Medulla oblongata (tissue), 1 donor: ENCODE measurements around the gene DSG4.
"Not testable (repeated sequence)": the region's sequence is repeated elsewhere in the genome, so short reads cannot be mapped to it uniquely, and the experiment has no call there.

Source experiments
- DNase-seq: peaks from one replicate; pipeline ENCODE4 v3.0.0-alpha.2; 2015; ENCODE audit errors: extremely low spot score

DSG4 gene

GRCh38 chr18:31376477-31376876 is at the start of gene DSG4:
Gene DSG4 (plus strand): TSS chr18:31376777. CDS start chr18:31376912, 135 bp downstream.
- DNase-seq, result no peak

GRCh38 chr18:31329787-31330438 is 46.7 kb upstream of the DSG4 start:
- no peak for DNase-seq

- DNase-seq, result no peak
These were observed 33.1 kb upstream of the DSG4 start for GRCh38 chr18:31343454-31343853.

GRCh38 chr18:31353336-31353735 is 23.2 kb upstream of the DSG4 start:
- not testable (repeated sequence) for DNase-seq

- DNase-seq, result no peak
These were observed 21.6 kb upstream of the DSG4 start for GRCh38 chr18:31354990-31355389.

- DNase-seq, result no peak
These were observed 20.6 kb upstream of the DSG4 start for GRCh38 chr18:31356025-31356424.

- no peak for DNase-seq
These were observed 12.4 kb upstream of the DSG4 start for GRCh38 chr18:31364190-31364589.

GRCh38 chr18:31369478-31369877 is 7.1 kb upstream of the DSG4 start:
- DNase-seq, result no peak

- no peak for DNase-seq
These were observed 4.6 kb upstream of the DSG4 start for GRCh38 chr18:31371989-31372388.

GRCh38 chr18:31373641-31374040 is 2.9 kb upstream of the DSG4 start:
- DNase-seq, result no peak

- no peak for DNase-seq
These were observed 4.3 kb downstream of the DSG4 start for GRCh38 chr18:31380912-31381311.

- DNase-seq, result no peak
These were observed 5.5 kb downstream of the DSG4 start for GRCh38 chr18:31382107-31382506.

- no peak for DNase-seq
These were observed 10.2 kb downstream of the DSG4 start for GRCh38 chr18:31386741-31387140.

- no peak for DNase-seq
These were observed 16.7 kb downstream of the DSG4 start for GRCh38 chr18:31393286-31393685.

- DNase-seq, result no peak
These were observed 20.4 kb downstream of the DSG4 start for GRCh38 chr18:31396796-31397612.

- DNase-seq, result no peak
These were observed 21.6 kb downstream of the DSG4 start for GRCh38 chr18:31398191-31398590.

GRCh38 chr18:31399306-31400032 is 22.9 kb downstream of the DSG4 start:
- DNase-seq, result no peak

- DNase-seq, result no peak
These were observed 24.8 kb downstream of the DSG4 start for GRCh38 chr18:31401156-31402025.

- DNase-seq, result no peak
These were observed 25.4 kb downstream of the DSG4 start for GRCh38 chr18:31402026-31402373.

GRCh38 chr18:31403409-31403808 is 26.8 kb downstream of the DSG4 start:
- no peak for DNase-seq

GRCh38 chr18:31407649-31408048 is 31.1 kb downstream of the DSG4 start:
- DNase-seq, result no peak

GRCh38 chr18:31409276-31409675 is 32.7 kb downstream of the DSG4 start:
- no peak for DNase-seq
